ENCODE measurements around the gene POMGNT2.

DNA sequence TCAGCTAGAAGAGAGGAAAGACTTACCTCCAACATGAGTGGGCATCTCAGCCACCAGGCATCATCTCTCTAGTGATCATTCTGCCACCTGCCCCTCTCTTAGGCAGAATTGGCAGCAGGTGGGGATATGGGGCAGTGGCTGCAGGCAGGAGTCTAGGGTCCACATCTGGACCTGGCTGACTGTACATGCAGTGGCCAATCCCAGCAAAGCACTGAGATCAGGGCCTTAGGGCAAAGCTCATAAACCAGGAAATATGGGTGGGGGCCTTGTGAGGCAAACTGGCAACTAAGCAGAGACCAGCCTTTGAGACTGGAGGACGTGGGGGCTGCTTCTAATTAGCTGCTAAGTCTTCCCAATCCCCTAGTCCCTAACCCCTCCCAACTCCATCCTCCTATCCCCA is 12.9 kb downstream of the POMGNT2 start:
- TF ChIP-seq, protein P1, sequence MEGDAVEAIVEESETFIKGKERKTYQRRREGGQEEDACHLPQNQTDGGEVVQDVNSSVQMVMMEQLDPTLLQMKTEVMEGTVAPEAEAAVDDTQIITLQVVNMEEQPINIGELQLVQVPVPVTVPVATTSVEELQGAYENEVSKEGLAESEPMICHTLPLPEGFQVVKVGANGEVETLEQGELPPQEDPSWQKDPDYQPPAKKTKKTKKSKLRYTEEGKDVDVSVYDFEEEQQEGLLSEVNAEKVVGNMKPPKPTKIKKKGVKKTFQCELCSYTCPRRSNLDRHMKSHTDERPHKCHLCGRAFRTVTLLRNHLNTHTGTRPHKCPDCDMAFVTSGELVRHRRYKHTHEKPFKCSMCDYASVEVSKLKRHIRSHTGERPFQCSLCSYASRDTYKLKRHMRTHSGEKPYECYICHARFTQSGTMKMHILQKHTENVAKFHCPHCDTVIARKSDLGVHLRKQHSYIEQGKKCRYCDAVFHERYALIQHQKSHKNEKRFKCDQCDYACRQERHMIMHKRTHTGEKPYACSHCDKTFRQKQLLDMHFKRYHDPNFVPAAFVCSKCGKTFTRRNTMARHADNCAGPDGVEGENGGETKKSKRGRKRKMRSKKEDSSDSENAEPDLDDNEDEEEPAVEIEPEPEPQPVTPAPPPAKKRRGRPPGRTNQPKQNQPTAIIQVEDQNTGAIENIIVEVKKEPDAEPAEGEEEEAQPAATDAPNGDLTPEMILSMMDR (IDR thresholded peaks at IDR 0.05), result no peak
- TF ChIP-seq POLR2A (IDR thresholded peaks at IDR 0.05), result no peak

Data from testis (tissue), 2 donors.